Liver (tissue), 9 donors: ENCODE data around the gene PAIP2B. TPM values are rescaled to one million over a fixed set of nuclear protein-coding genes. Genes with fewer than 3 reads are reported as not detected.

Source experiments
- DNase-seq: peaks from one replicate; pipeline ENCODE4 v3.0.0-alpha.2; 2017; ENCODE audit warnings: low spot score
- H3K27ac ChIP-seq, 2 donors: one replicate each; pipeline ENCODE4 v1.7.0; 2013; ENCODE audit warnings: inconsistent platforms in 2 of 2, low read length in 2 of 2, control low read depth in 1 of 2, low read depth in 1 of 2, mild to moderate bottlenecking in 1 of 2
- H3K27me3 ChIP-seq, 4 donors: one replicate each; pipeline versions ENCODE4 v1.6.1 to v1.7.0; 2013; ENCODE audit warnings: low read length in 3 of 4, inconsistent platforms in 1 of 4, mild to moderate bottlenecking in 1 of 4, moderate library complexity in 1 of 4; ENCODE audit not compliant: control insufficient read depth in 4 of 4, insufficient read depth in 4 of 4
- H3K36me3 ChIP-seq, 4 donors: one replicate each; pipeline versions ENCODE4 v1.6.1 to v1.7.0; 2013; ENCODE audit warnings: low read length in 3 of 4, mild to moderate bottlenecking in 3 of 4, low read depth in 1 of 4, moderate library complexity in 1 of 4; ENCODE audit not compliant: control insufficient read depth in 4 of 4, insufficient read depth in 3 of 4
- H3K4me1 ChIP-seq, 4 donors: one replicate each; pipeline versions ENCODE4 v1.6.1 to v1.7.0; 2013; ENCODE audit warnings: low read length in 3 of 4, mild to moderate bottlenecking in 3 of 4, moderate library complexity in 1 of 4; ENCODE audit not compliant: control insufficient read depth in 4 of 4, insufficient read depth in 4 of 4
- H3K4me3 ChIP-seq, 3 donors: one replicate each; pipeline versions ENCODE4 v1.6.1 to v1.7.0; 2013; ENCODE audit warnings: low read length in 3 of 3, control low read depth in 1 of 3, low read depth in 1 of 3, mild to moderate bottlenecking in 1 of 3
- H3K9ac ChIP-seq, 2 donors: one replicate each; pipeline ENCODE4 v1.7.0; 2013; ENCODE audit warnings: low read length in 2 of 2, mild to moderate bottlenecking in 2 of 2, moderate library complexity in 2 of 2, control low read depth in 1 of 2, low read depth in 1 of 2
- H3K9me3 ChIP-seq, 4 donors: one replicate each; pipeline versions ENCODE4 v1.6.1 to v1.7.0; 2013; ENCODE audit warnings: low read length in 3 of 4; ENCODE audit not compliant: control insufficient read depth in 4 of 4
- EGR1 ChIP-seq, 2 donors: IDR thresholded peaks; 2 replicates each; pipeline ENCODE4 v1.6.1; 2016 to 2018; ENCODE audit warnings: antibody characterized with exemption in 2 of 2, low read depth in 2 of 2
- GABPA ChIP-seq, 2 donors: IDR thresholded peaks in 1 of 2; conservative IDR thresholded peaks in 1 of 2; 2 replicates each; pipeline ENCODE4 v1.6.1; 2016; ENCODE audit warnings: antibody characterized with exemption in 2 of 2, mild to moderate bottlenecking in 1 of 2, moderate library complexity in 1 of 2
- HNF4A ChIP-seq, 2 donors: conservative IDR thresholded peaks; 2 replicates each; pipeline ENCODE4 v1.6.1; 2016; ENCODE audit warnings: antibody characterized with exemption in 2 of 2, mild to moderate bottlenecking in 2 of 2
- JUND ChIP-seq, 2 donors: IDR thresholded peaks; 2 replicates each; pipeline ENCODE4 v1.6.1; 2016; ENCODE audit warnings: antibody characterized with exemption in 2 of 2
- RAD21 ChIP-seq, 2 donors: IDR thresholded peaks; 2 replicates each; pipeline ENCODE4 v1.6.1; 2016; ENCODE audit warnings: antibody characterized with exemption in 2 of 2, mild to moderate bottlenecking in 2 of 2
- REST ChIP-seq: IDR thresholded peaks from 2 replicates; pipeline ENCODE4 v1.6.1; 2016; ENCODE audit warnings: antibody characterized with exemption, mild to moderate bottlenecking
- SP1 ChIP-seq: IDR thresholded peaks from 2 replicates; pipeline ENCODE4 v1.6.1; 2018; ENCODE audit warnings: antibody characterized with exemption, mild to moderate bottlenecking
- TAF1 ChIP-seq: conservative IDR thresholded peaks from 2 replicates; pipeline ENCODE4 v1.6.1; 2016; ENCODE audit warnings: antibody characterized with exemption, mild to moderate bottlenecking
- ZBTB33 ChIP-seq: IDR thresholded peaks from 2 replicates; pipeline ENCODE4 v1.6.1; 2016; ENCODE audit warnings: antibody characterized with exemption
- WGBS: extraction: QIAGEN DNeasy Blood & Tissue Kit; methylation state at CpG from one replicate; pipeline ENCODE4 v1.1.7; 2013; 5-methylcytosine and 5-hydroxymethylcytosine counted together
- polyA plus RNA-seq, 2 donors: library from polyadenylated mRNA; stranded (reverse) in 1 of 2; unstranded in 1 of 2; fragments of 200-250 nt in 1 of 2; fragments of >200 nt in 1 of 2; fragmentation: Nextera tagmentation in 1 of 2; extraction: Ambion mirVana in 1 of 2; gene quantifications; one replicate each; pipeline versions ENCODE4 v1.2.1 to v1.2.3, GENCODE V29; 2013 to 2015
- total RNA-seq, 2 donors: library from RNA; depleted of rRNA; stranded (reverse); fragments of >200 nt; gene quantifications; one replicate each; pipeline ENCODE4 v1.2.3, GENCODE V29; 2014
- TF ChIP-seq, protein P1 (sequence below): IDR thresholded peaks from 2 replicates; pipeline ENCODE4 v1.6.1; 2016; ENCODE audit warnings: antibody characterized with exemption
- donor health status: healthy.
- donor health status: healthy.
- donor health status: healthy.
- donor health status: healthy.
- donor health status: healthy.

PAIP2B gene
- total and polyA plus RNA-seq, 4 donors, result 4.8 to 28.6 (median 10.6) TPM

GRCh38 chr2:71151620-71152019, 75.3 kb downstream of the PAIP2B start:
- WGBS, result 100% methylated on average over 1 of the region's 1 CpG
- H3K9ac ChIP-seq, result no peak overlapping the region
- TF ChIP-seq HNF4A (conservative IDR thresholded peaks at IDR 0.05) (no peak), REST (no peak), TAF1 (no peak), ZBTB33 (no peak), JUND (IDR thresholded peaks at IDR 0.05) (no peak), EGR1 (IDR thresholded peaks at IDR 0.05; ENCODE audit: low read depth in 2 of 2) (no peak), GABPA (IDR thresholded peaks at IDR 0.05 in 1 of 2, conservative IDR thresholded peaks at IDR 0.05 in 1 of 2) (no peak), RAD21 (IDR thresholded peaks at IDR 0.05) (no peak), SP1 (no peak)
- TF ChIP-seq, protein P1, sequence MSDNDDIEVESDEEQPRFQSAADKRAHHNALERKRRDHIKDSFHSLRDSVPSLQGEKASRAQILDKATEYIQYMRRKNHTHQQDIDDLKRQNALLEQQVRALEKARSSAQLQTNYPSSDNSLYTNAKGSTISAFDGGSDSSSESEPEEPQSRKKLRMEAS, result no peak
- H3K27ac ChIP-seq, result no peak overlapping the region
- peaks cover 8 to 35% (median 32%) of the 10 kb centered on the region in 4 donors for H3K36me3 ChIP-seq
- H3K27me3 ChIP-seq, result no peaks in the 10 kb centered on the region
- no peaks in the 10 kb centered on the region for H3K9me3 ChIP-seq
- no peaks in the 10 kb centered on the region for H3K4me1 ChIP-seq
- no peak for DNase-seq
- no peak overlapping the region for H3K4me3 ChIP-seq

DNA sequence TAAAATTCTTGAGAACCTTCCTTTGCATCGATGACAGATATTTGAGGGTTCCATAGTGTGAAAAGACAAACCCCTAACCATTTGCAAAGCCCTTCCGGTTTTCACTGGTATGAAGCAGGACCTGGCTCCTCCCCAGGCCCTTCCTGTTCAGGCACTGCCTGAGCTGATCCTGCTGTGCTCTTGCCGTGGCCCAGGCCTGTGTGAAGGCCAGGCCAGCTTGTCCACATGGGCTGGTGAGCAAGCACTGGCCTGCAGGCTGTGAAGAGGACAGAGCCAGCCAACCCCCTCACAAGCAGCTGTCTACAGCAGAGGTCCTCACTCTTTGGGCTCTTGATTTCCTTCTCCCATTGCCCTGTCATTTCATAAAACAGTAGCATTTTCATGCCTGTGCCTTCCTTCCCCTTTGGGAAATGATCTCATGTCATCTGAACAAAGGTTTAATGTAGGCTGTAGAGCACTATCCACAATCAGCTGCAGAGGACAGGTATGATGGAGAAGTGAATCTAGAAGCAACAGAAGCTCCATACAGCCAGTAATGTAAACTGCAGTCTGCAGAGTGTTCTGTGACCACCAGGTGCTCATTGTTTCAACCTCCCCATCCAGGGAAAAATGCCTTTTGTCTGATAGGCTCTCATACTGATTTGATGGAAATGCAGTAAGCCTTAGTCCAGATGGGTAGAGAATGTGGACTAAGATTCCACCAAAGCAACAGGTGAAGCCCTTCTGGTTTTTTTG, 76.7 kb downstream of the PAIP2B start:
- TF ChIP-seq EGR1 (IDR thresholded peaks at IDR 0.05; ENCODE audit: low read depth in 2 of 2) (no peak), ZBTB33 (no peak), REST (no peak)
- Histone ChIP-seq H3K9ac (no peak overlapping the region), H3K4me1 (no peaks in the 10 kb centered on the region), H3K27me3 (no peaks in the 10 kb centered on the region), H3K27ac (no peak overlapping the region), H3K9me3 (no peaks in the 10 kb centered on the region), H3K36me3 (peaks cover 9 to 47% (median 40%) of the 10 kb centered on the region in 4 donors), H3K4me3 (no peak overlapping the region)
- no peak for DNase-seq
- 69% methylated on average over 3 of the region's 3 CpGs for WGBS
